Trophoblast cell (in vitro differentiated cells and primary cell): ENCODE data around the gene ELL3.
A peak's percentile ranks its signal among the peaks of the same experiment; 100 is the strongest.

Experiments used
- DNase-seq, 2 donors: peaks; one replicate each; pipeline ENCODE4 v3.0.0-alpha.2; 2016
- H2AFZ ChIP-seq: 2 replicates; pipeline ENCODE4 v1.6.1; 2013; ENCODE audit warnings: low read length, moderate library complexity, mild to moderate bottlenecking; ENCODE audit not compliant: insufficient read depth, poor library complexity
- H2AK5ac ChIP-seq: 2 replicates; pipeline ENCODE4 v1.6.1; 2013; ENCODE audit warnings: mild to moderate bottlenecking, low read length
- H2BK120ac ChIP-seq: 2 replicates; pipeline ENCODE4 v1.6.1; 2013; ENCODE audit warnings: low read length, mild to moderate bottlenecking, moderate library complexity; ENCODE audit not compliant: insufficient read depth, poor library complexity
- H2BK12ac ChIP-seq: 2 replicates; pipeline ENCODE4 v1.6.1; 2013; ENCODE audit warnings: mild to moderate bottlenecking, low read length, moderate library complexity
- H2BK5ac ChIP-seq: 2 replicates; pipeline ENCODE4 v1.6.1; 2013; ENCODE audit warnings: low read length, low read depth, moderate library complexity, mild to moderate bottlenecking; ENCODE audit not compliant: poor library complexity
- H3K14ac ChIP-seq: 2 replicates; pipeline ENCODE4 v1.6.1; 2013; ENCODE audit warnings: mild to moderate bottlenecking, low read length
- H3K18ac ChIP-seq: 2 replicates; pipeline ENCODE4 v1.6.1; 2013; ENCODE audit warnings: mild to moderate bottlenecking, low read length
- H3K23ac ChIP-seq: 2 replicates; pipeline ENCODE4 v1.6.1; 2013; ENCODE audit warnings: low read length
- H3K27ac ChIP-seq: 2 replicates; pipeline ENCODE4 v1.5.1; 2013; ENCODE audit warnings: low read depth, mild to moderate bottlenecking, inconsistent platforms, low read length, moderate library complexity
- H3K27me3 ChIP-seq: 2 replicates; pipeline ENCODE4 v1.6.1; 2013; ENCODE audit warnings: inconsistent platforms, mild to moderate bottlenecking, low read length, moderate library complexity; ENCODE audit not compliant: insufficient read depth
- H3K36me3 ChIP-seq, 2 experiments: 1 replicate in 1 of 2; 2 replicates in 1 of 2; pipeline ENCODE4 v1.6.1; 2013; ENCODE audit warnings: low read length in 2 of 2, mild to moderate bottlenecking in 2 of 2, moderate library complexity in 1 of 2; ENCODE audit not compliant: insufficient read depth in 2 of 2, control insufficient read depth in 1 of 2
- H3K4ac ChIP-seq: 2 replicates; pipeline ENCODE4 v1.6.1; 2013; ENCODE audit warnings: low read depth, mild to moderate bottlenecking, low read length, moderate library complexity
- H3K4me1 ChIP-seq, 2 experiments: 1 replicate in 1 of 2; 2 replicates in 1 of 2; pipeline ENCODE4 v1.6.1; 2013; ENCODE audit warnings: low read length in 2 of 2, mild to moderate bottlenecking in 2 of 2, moderate library complexity in 1 of 2; ENCODE audit not compliant: insufficient read depth in 2 of 2, control insufficient read depth in 1 of 2
- H3K4me2 ChIP-seq: 2 replicates; pipeline ENCODE4 v1.6.1; 2013; ENCODE audit warnings: inconsistent platforms, mild to moderate bottlenecking, low read length, moderate library complexity
- H3K4me3 ChIP-seq: 2 replicates; pipeline ENCODE4 v1.5.1; 2013; ENCODE audit warnings: mild to moderate bottlenecking, low read depth, low read length, inconsistent platforms
- H3K79me1 ChIP-seq: one replicate; pipeline ENCODE4 v1.6.1; 2013; ENCODE audit warnings: low read length
- H3K79me2 ChIP-seq: 2 replicates; pipeline ENCODE4 v1.6.1; 2013; ENCODE audit warnings: low read length, mild to moderate bottlenecking; ENCODE audit not compliant: control insufficient read depth, insufficient read depth, poor library complexity
- H3K9ac ChIP-seq: 2 replicates; pipeline ENCODE4 v1.6.1; 2013; ENCODE audit warnings: mild to moderate bottlenecking, low read length
- H3K9me3 ChIP-seq: 2 replicates; pipeline ENCODE4 v1.6.1; 2013; ENCODE audit warnings: low read depth, mild to moderate bottlenecking, control low read depth, inconsistent platforms, low read length; ENCODE audit not compliant: insufficient read depth
- H4K12ac ChIP-seq: 2 replicates; pipeline ENCODE4 v1.6.1; 2013; ENCODE audit warnings: low read depth, mild to moderate bottlenecking, low read length, moderate library complexity
- H4K8ac ChIP-seq: 2 replicates; pipeline ENCODE4 v1.6.1; 2013; ENCODE audit warnings: low read depth, mild to moderate bottlenecking, low read length, moderate library complexity
- H4K91ac ChIP-seq: one replicate; pipeline ENCODE4 v1.6.1; 2013; ENCODE audit warnings: low read depth, mild to moderate bottlenecking, low read length, moderate library complexity
- WGBS: extraction: QIAGEN DNeasy Blood & Tissue Kit; methylation state at CpG from one replicate; pipeline ENCODE4 v1.1.7; 2013; ENCODE audit warnings: missing lambda C conversion rate; ENCODE audit not compliant: insufficient read length, insufficient coverage; ENCODE audit errors: extremely low coverage; 5-methylcytosine and 5-hydroxymethylcytosine counted together

ELL3 gene

DNA sequence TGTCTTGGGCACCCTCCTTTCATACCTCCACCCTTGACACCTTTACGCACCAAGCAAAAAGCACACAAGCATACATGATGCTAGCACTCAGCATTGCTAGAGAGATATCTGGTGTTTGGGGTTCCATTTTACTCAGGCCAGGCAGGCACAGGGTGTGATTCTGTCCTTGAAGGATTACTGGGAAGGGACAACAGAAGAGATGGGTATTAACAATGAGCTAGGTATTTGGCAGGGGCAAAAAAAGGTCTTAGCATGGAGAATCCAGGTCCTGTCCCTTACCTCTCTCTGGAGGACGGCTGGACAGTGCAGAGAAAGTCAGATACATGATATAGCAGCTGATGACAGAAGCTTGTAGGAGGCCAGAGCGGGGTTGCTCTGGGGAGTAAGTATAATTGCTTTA lies 19.8 kb upstream of the ELL3 start:
- Histone ChIP-seq H3K27ac (no peak overlapping the region), H2BK5ac (no peak overlapping the region), H3K27me3 (no peaks in the 10 kb centered on the region), H3K9me3 (peaks cover 2% of the 10 kb centered on the region), H3K23ac (no peak overlapping the region), H3K18ac (no peak overlapping the region), H2AK5ac (no peak overlapping the region), H3K79me1 (peaks cover 17% of the 10 kb centered on the region), H3K4me2 (no peak overlapping the region), H3K9ac (no peak overlapping the region), H3K36me3 (peaks cover 36 to 45% of the 10 kb centered on the region in 2 experiments), H3K14ac (no peak overlapping the region), H2AFZ (no peak overlapping the region), H3K4me1 (peaks cover 14 to 29% of the 10 kb centered on the region in 2 experiments), H3K4ac (no peak overlapping the region), H4K91ac (no peak overlapping the region), H2BK12ac (no peak overlapping the region), H4K12ac (no peak overlapping the region), H3K79me2 (peaks cover 15% of the 10 kb centered on the region), H3K4me3 (no peak overlapping the region), H2BK120ac (no peak overlapping the region), H4K8ac (no peak overlapping the region)
- no peak for DNase-seq
- WGBS: no CpG with 5 or more reads among the region's 3 CpGs

DNA sequence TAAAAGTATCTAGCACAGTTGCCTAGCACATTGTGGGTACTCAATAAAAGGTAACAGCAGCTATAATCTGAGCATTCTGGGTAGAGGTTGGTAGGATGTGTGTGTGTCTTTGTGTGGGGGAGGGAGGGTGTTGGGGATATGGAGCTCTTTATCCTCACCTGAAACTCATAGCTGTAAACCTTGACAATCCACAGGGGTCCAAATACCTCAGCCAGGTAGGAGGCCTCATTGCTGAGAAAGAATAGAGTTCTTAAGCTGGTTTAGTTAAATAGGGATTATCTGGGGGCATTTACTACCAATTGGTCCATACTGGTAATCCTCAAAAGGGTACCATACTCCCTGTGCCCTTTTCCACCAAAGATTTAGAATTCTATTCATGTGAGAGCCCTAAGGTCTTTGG lies 19.2 kb upstream of the ELL3 start:
- H3K18ac ChIP-seq: no peak overlapping the region
- H3K14ac ChIP-seq: no peak overlapping the region
- H2AK5ac ChIP-seq: no peak overlapping the region
- H4K12ac ChIP-seq: no peak overlapping the region
- no peak overlapping the region for H3K4me2 ChIP-seq
- no peak overlapping the region for H2AFZ ChIP-seq
- H3K23ac ChIP-seq: no peak overlapping the region
- no peak overlapping the region for H3K4ac ChIP-seq
- H4K8ac ChIP-seq: no peak overlapping the region
- peaks cover 14 to 27% of the 10 kb centered on the region in 2 experiments for H3K4me1 ChIP-seq
- H4K91ac ChIP-seq: no peak overlapping the region
- H3K9me3 ChIP-seq: peaks cover 2% of the 10 kb centered on the region
- no peak overlapping the region for H3K4me3 ChIP-seq
- peaks cover 15% of the 10 kb centered on the region for H3K79me2 ChIP-seq
- no peak overlapping the region for H2BK12ac ChIP-seq
- H2BK5ac ChIP-seq: no peak overlapping the region
- no peak overlapping the region for H3K9ac ChIP-seq
- H3K79me1 ChIP-seq: peaks cover 18% of the 10 kb centered on the region
- no peak for DNase-seq
- no peaks in the 10 kb centered on the region for H3K27me3 ChIP-seq
- no peak overlapping the region for H2BK120ac ChIP-seq
- H3K36me3 ChIP-seq: peaks cover 36 to 42% of the 10 kb centered on the region in 2 experiments
- H3K27ac ChIP-seq: no peak overlapping the region

DNA sequence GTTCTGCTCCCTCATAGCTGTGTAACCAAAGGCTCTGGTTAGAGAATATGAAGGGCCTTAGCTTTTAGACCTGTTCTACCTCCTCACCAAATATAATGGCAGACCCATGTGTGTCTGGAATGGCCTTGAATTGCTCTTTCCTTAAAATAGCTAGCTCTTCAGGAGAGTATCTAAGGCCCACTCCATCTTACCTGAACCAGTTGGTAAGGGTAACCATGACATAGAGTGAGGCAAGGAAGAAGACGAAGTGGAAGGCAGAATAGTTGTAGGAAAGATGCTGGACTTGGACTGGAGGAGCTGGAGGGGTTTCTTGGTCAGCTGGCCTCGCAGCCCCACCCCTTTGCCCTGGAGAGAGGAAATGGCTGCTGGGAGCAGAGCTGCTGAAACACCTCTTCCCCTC lies 18.4 kb upstream of the ELL3 start:
- Histone ChIP-seq H3K4me3 (no peak overlapping the region), H2AFZ (no peak overlapping the region), H3K79me2 (peaks cover 12% of the 10 kb centered on the region), H3K14ac (no peak overlapping the region), H3K18ac (no peak overlapping the region), H3K27me3 (no peaks in the 10 kb centered on the region), H3K9me3 (peaks cover 2% of the 10 kb centered on the region), H3K23ac (no peak overlapping the region), H2BK120ac (no peak overlapping the region), H3K79me1 (peaks cover 15% of the 10 kb centered on the region), H3K4ac (no peak overlapping the region), H2AK5ac (no peak overlapping the region), H3K4me1 (peaks cover 13 to 27% of the 10 kb centered on the region in 2 experiments), H3K9ac (no peak overlapping the region), H4K91ac (no peak overlapping the region), H3K36me3 (peaks cover 36 to 42% of the 10 kb centered on the region in 2 experiments), H4K12ac (no peak overlapping the region), H2BK5ac (no peak overlapping the region), H2BK12ac (no peak overlapping the region), H3K4me2 (no peak overlapping the region), H3K27ac (no peak overlapping the region), H4K8ac (no peak overlapping the region)
- no CpG with 5 or more reads among the region's 2 CpGs for WGBS
- DNase-seq: no peak

DNA sequence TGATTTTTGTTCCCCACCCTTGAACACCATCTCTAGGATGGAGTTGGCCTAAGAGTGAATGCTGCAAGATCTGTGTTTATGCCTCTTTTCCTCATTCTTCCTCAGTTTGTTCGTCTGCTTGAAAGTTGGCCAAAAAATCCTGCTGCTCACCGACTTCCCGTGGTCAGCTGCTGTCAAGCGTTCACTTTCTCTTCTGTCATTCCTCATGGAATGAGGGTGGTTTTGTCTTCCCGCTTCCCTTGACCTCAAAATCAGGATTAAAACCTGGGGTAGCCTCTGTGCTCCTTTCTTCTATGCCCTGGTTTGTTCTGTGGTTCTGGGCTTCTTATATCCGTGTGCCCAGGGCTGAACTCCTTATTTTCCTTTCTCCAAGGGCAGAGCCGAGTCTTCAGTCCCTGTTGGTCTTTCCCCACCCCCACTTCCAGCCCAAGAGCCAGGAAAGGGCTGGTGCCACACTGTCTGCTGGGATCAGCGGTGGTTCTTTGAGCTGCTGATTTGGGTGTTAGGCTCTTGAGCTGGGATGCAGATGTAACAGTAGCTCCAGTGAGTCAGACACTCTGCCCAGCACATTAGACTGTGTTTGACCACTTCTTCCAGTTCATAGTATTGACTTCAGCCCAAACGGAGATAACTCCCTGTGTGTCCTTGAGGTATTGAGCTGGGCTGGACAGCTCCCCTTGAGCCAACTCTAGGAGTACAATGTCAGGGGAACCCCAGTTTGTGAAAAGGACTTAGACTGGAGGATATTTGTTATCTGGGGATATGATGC lies 17.7 kb upstream of the ELL3 start:
- Histone ChIP-seq H2BK120ac (no peak overlapping the region), H3K18ac (no peak overlapping the region), H3K14ac (no peak overlapping the region), H3K4me3 (no peak overlapping the region), H2BK5ac (no peak overlapping the region), H3K79me2 (peaks cover 12% of the 10 kb centered on the region), H4K91ac (no peak overlapping the region), H4K12ac (no peak overlapping the region), H2AFZ (no peak overlapping the region), H3K4me1 (peaks cover 7 to 21% of the 10 kb centered on the region in 2 experiments), H3K23ac (no peak overlapping the region), H3K4ac (no peak overlapping the region), H3K9ac (no peak overlapping the region), H3K27me3 (no peaks in the 10 kb centered on the region), H3K4me2 (peak overlapping the region; percentile 10), H3K9me3 (no peaks in the 10 kb centered on the region), H3K27ac (no peak overlapping the region), H3K36me3 (peaks cover 30 to 35% of the 10 kb centered on the region in 2 experiments), H2AK5ac (no peak overlapping the region), H4K8ac (no peak overlapping the region), H3K79me1 (peaks cover 10% of the 10 kb centered on the region), H2BK12ac (no peak overlapping the region)
- WGBS: no CpG with 5 or more reads among the region's 9 CpGs
- no peak for DNase-seq
